PC-3 (cell line): ENCODE results near the gene TMA7. TPM values are rescaled to one million over a fixed set of nuclear protein-coding genes. Genes with fewer than 3 reads are reported as not detected.

Source experiments
- ATAC-seq: fragments of 200-7000 bp; cut with Tn5 transposase; 2 replicates; pipeline ENCODE4 v1.9.1; 2020; ENCODE audit warnings: mild to moderate bottlenecking, moderate library complexity
- BruUV-seq: library from RNA; stranded (reverse); fragments of 400-500 nt; replicated peaks from 2 replicates; lab custom pipeline; 2021; lab: Mats Ljungman, UMichigan
- CTCF ChIA-PET: fragments of 300-600 bp; sonication (Branson Sonifier 250); formaldehyde crosslinking; loops from one replicate; lab custom pipeline; 2022; ENCODE audit warnings: antibody characterized with exemption; lab: Charles Lee
- POLR2A ChIA-PET: fragments of 300-600 bp; sonication (Branson Sonifier 250); formaldehyde crosslinking; loops from one replicate; lab custom pipeline; 2022; ENCODE audit warnings: antibody characterized with exemption; ENCODE audit not compliant: unreplicated experiment; lab: Charles Lee
- DNase-seq: peaks from one replicate; pipeline ENCODE4 v3.0.0-alpha.2; 2015
- H2AFZ ChIP-seq: fragments of 300-600 bp; sonication (generic); 2 replicates; pipeline ENCODE4 v1.6.0; 2016; ENCODE audit warnings: antibody characterized with exemption, low read length
- H3F3A ChIP-seq: fragments of 300-600 bp; sonication (generic); one replicate; pipeline ENCODE4 v1.6.0; 2017; ENCODE audit warnings: antibody characterized with exemption, low read length, control low read depth, mild to moderate bottlenecking; ENCODE audit not compliant: unreplicated experiment
- H3K27ac ChIP-seq: fragments of 300-600 bp; sonication (generic); 2 replicates; pipeline ENCODE4 v1.5.1; 2016; ENCODE audit warnings: mild to moderate bottlenecking, low read length
- H3K27me3 ChIP-seq: fragments of 300-600 bp; sonication (generic); 2 replicates; pipeline ENCODE4 v1.6.1; 2016; ENCODE audit warnings: low read length, mixed read lengths
- H3K36me3 ChIP-seq: fragments of 300-600 bp; sonication (generic); 2 replicates; pipeline ENCODE4 v1.6.1; 2016; ENCODE audit warnings: low read depth, mixed run types, low read length, mixed read lengths
- H3K4me1 ChIP-seq: fragments of 300-600 bp; sonication (generic); 2 replicates; pipeline ENCODE4 v1.5.1; 2016; ENCODE audit warnings: low read length; ENCODE audit not compliant: insufficient read depth
- H3K4me2 ChIP-seq: fragments of 300-600 bp; sonication (generic); 2 replicates; pipeline ENCODE4 v1.6.0; 2016; ENCODE audit warnings: low read length
- H3K4me3 ChIP-seq: fragments of 300-600 bp; sonication (generic); 2 replicates; pipeline ENCODE4 v1.5.1; 2016; ENCODE audit warnings: mild to moderate bottlenecking, low read length, mixed read lengths
- H3K79me2 ChIP-seq: fragments of 300-600 bp; sonication (generic); 2 replicates; pipeline ENCODE4 v1.6.1; 2017; ENCODE audit warnings: low read length, mixed read lengths
- H3K9ac ChIP-seq: fragments of 300-600 bp; sonication (generic); 2 replicates; pipeline ENCODE4 v1.6.0; 2016; ENCODE audit warnings: mild to moderate bottlenecking, low read length
- H3K9me2 ChIP-seq: fragments of 300-600 bp; sonication (generic); replicated peaks from 2 replicates; pipeline ENCODE4 v1.6.1; 2016; ENCODE audit warnings: mixed run types, low read length, mixed read lengths
- H3K9me3 ChIP-seq: fragments of 300-600 bp; sonication (generic); 2 replicates; pipeline ENCODE4 v1.6.1; 2016; ENCODE audit warnings: low read length, mixed read lengths
- H4K20me1 ChIP-seq: fragments of 300-600 bp; sonication (generic); 2 replicates; pipeline ENCODE4 v1.6.1; 2016; ENCODE audit warnings: low read length, mixed read lengths
- CTCF ChIP-seq: fragments of 300-600 bp; sonication (generic); conservative IDR thresholded peaks from 2 replicates; pipeline ENCODE4 v1.5.1; 2017; ENCODE audit warnings: antibody characterized with exemption, low read depth, mild to moderate bottlenecking, low read length
- EZH2 ChIP-seq: fragments of 300-600 bp; sonication (generic); IDR thresholded peaks from one replicate; pipeline ENCODE4 v1.6.1; 2017; ENCODE audit warnings: antibody characterized with exemption, mild to moderate bottlenecking, low read length; ENCODE audit not compliant: unreplicated experiment
- EZH2phosphoT487 ChIP-seq: fragments of 300-600 bp; sonication (generic); IDR thresholded peaks from 2 replicates; pipeline ENCODE4 v1.6.1; 2018; ENCODE audit warnings: mild to moderate bottlenecking, antibody characterized with exemption, low read length, borderline replicate concordance
- intact Hi-C: fragments of 100-400 bp; cut with micrococcal nuclease; formaldehyde crosslinking; loops from 2 replicates; pipeline ENCODE4 v1.9.0; 2023
- total RNA-seq: library from RNA; depleted of rRNA; stranded (reverse); fragments of >200 nt; gene quantifications from 2 replicates; pipeline ENCODE4 v1.2.3, GENCODE V29; 2014

The TMA7 gene
- total RNA-seq, 1 experiment from 2014 or later, result 517 TPM

GRCh38 chr3:48404440-48405342 is 35.4 kb upstream of the TMA7 start:
- no peak overlapping the region for H3K4me3 ChIP-seq
- ChIA-PET POLR2A (no interaction called here), CTCF (interaction anchor here (1.8 kb wide), 1 partner anchor 31 kb away, joined by 6 read pairs; no protein-coding TSS in a partner anchor)
- intact Hi-C loops, result no loop called here
- no peaks in the 10 kb centered on the region for H3K9me3 ChIP-seq
- ATAC-seq, result no peak
- H3K27ac ChIP-seq, result no peak overlapping the region
- H3K27me3 ChIP-seq, result no peaks in the 10 kb centered on the region
- H3K4me2 ChIP-seq, result no peak overlapping the region
- H2AFZ ChIP-seq, result no peak overlapping the region
- no peak for DNase-seq
- no peaks in the 10 kb centered on the region for H4K20me1 ChIP-seq
- no peaks in the 10 kb centered on the region for H3K9me2 ChIP-seq
- no peak for TF ChIP-seq EZH2
- TF ChIP-seq EZH2phosphoT487, result no peak
- TF ChIP-seq CTCF, result no peak
- BruUV-seq, result no TSS peak
- H3K36me3 ChIP-seq, result no peaks in the 10 kb centered on the region
- H3K79me2 ChIP-seq, result no peaks in the 10 kb centered on the region
- H3K9ac ChIP-seq, result no peak overlapping the region
- H3F3A ChIP-seq, result no peaks in the 10 kb centered on the region
- H3K4me1 ChIP-seq, result peaks cover 11% of the 10 kb centered on the region; the same call in 1 of the 2 replicates

- CTCF ChIA-PET, result no interaction called here
- H3K9me3 ChIP-seq, result no peaks in the 10 kb centered on the region
- POLR2A ChIA-PET, result no interaction called here
- no peaks in the 10 kb centered on the region for H3K27me3 ChIP-seq
- no peak overlapping the region for H2AFZ ChIP-seq
- ATAC-seq (no peak), DNase-seq (no peak)
- no peaks in the 10 kb centered on the region for H4K20me1 ChIP-seq
- H3K4me3 ChIP-seq, result no peak overlapping the region
- H3K4me2 ChIP-seq, result no peak overlapping the region
- no peaks in the 10 kb centered on the region for H3K79me2 ChIP-seq
- BruUV-seq, result no TSS peak
- H3K4me1 ChIP-seq, result peaks cover 11% of the 10 kb centered on the region; the same call in 1 of the 2 replicates
- no peak overlapping the region for H3K9ac ChIP-seq
- H3F3A ChIP-seq, result no peaks in the 10 kb centered on the region
- H3K27ac ChIP-seq, result no peak overlapping the region
- no peaks in the 10 kb centered on the region for H3K36me3 ChIP-seq
- intact Hi-C loops, result no loop called here
- no peaks in the 10 kb centered on the region for H3K9me2 ChIP-seq
- TF ChIP-seq CTCF (no peak), EZH2phosphoT487 (no peak)
Measured at GRCh38 chr3:48405343-48405881, 34.6 kb upstream of the TMA7 start.

DNA sequence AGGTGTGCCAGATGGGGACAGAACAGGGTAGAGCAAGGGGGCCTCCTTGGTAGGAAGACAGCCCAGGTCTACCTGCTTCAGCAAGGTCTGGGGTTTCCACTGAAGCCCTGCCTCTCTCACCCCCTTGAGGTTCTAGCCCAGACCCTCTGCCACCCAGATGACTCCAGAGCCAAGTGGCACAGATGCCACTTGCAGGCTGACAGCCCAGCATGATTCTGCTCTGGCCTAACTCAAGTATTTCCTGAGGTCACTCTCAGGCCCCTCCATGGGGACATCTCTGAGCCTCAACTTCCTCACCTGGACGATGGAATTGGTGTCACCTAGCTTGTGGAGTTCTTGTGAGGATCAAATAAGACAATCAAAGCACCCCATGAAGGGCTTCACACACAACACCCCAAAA is 34.1 kb upstream of the TMA7 start:
- Histone ChIP-seq H3K79me2 (no peaks in the 10 kb centered on the region), H3K27ac (no peak overlapping the region), H4K20me1 (no peaks in the 10 kb centered on the region), H3K4me2 (no peak overlapping the region), H3K4me1 (peaks cover 11% of the 10 kb centered on the region; the same call in 1 of the 2 replicates), H3K9me3 (no peaks in the 10 kb centered on the region), H3K9me2 (no peaks in the 10 kb centered on the region), H3K27me3 (no peaks in the 10 kb centered on the region), H3K36me3 (no peaks in the 10 kb centered on the region), H3K4me3 (no peak overlapping the region), H3F3A (no peaks in the 10 kb centered on the region), H3K9ac (no peak overlapping the region), H2AFZ (no peak overlapping the region)
- ChIA-PET CTCF (no interaction called here), POLR2A (no interaction called here)
- DNase-seq (no peak), ATAC-seq (no peak)
- intact Hi-C loops, result no loop called here
- no peak for TF ChIP-seq CTCF
- TF ChIP-seq EZH2phosphoT487, result no peak
- no peak for TF ChIP-seq EZH2
- BruUV-seq, result no TSS peak
